Measurements from ENCODE around the gene LPCAT1.

The LPCAT1 gene

GRCh38 chr5:1443171-1443570, 80.6 kb downstream of the LPCAT1 start:
- no peak overlapping the region for H3K9ac ChIP-seq (ENCODE audit: low read depth, low read length)
- H3K4me2 ChIP-seq (ENCODE audit: low read length), result no peak overlapping the region
- no peaks in the 10 kb centered on the region for H3K36me3 ChIP-seq (ENCODE audit: insufficient read depth, low read length)
- H3K4me1 ChIP-seq (ENCODE audit: control insufficient read depth, insufficient read depth, low read length), result no peaks in the 10 kb centered on the region
- H3K4me3 ChIP-seq (ENCODE audit: low read length), result no peak overlapping the region
- H3K27me3 ChIP-seq (ENCODE audit: control insufficient read depth, insufficient read depth, low read length), result peaks cover 70% of the 10 kb centered on the region
- H3K9me3 ChIP-seq (replicated peaks; ENCODE audit: low read length), result no peaks in the 10 kb centered on the region

GRCh38 chr5:1442222-1443145, 81.3 kb downstream of the LPCAT1 start:
- H3K9ac ChIP-seq (ENCODE audit: low read depth, low read length), result no peak overlapping the region
- peaks cover 63% of the 10 kb centered on the region for H3K27me3 ChIP-seq (ENCODE audit: control insufficient read depth, insufficient read depth, low read length)
- H3K4me3 ChIP-seq (ENCODE audit: low read length), result no peak overlapping the region

GRCh38 chr5:1441166-1441865, 82.4 kb downstream of the LPCAT1 start:
- H3K27me3 ChIP-seq (ENCODE audit: control insufficient read depth, insufficient read depth, low read length), result peaks cover 53% of the 10 kb centered on the region
- H3K9ac ChIP-seq (ENCODE audit: low read depth, low read length), result no peak overlapping the region
- H3K4me3 ChIP-seq (ENCODE audit: low read length), result no peak overlapping the region

More at GRCh38 chr5:1442222-1443145, 81.3 kb downstream of the LPCAT1 start:
- Histone ChIP-seq H3K4me2 (ENCODE audit: low read length) (no peak overlapping the region), H3K36me3 (ENCODE audit: insufficient read depth, low read length) (no peaks in the 10 kb centered on the region), H3K9me3 (replicated peaks; ENCODE audit: low read length) (no peaks in the 10 kb centered on the region), H3K4me1 (ENCODE audit: control insufficient read depth, insufficient read depth, low read length) (no peaks in the 10 kb centered on the region)

GRCh38 chr5:1440098-1440493, 83.7 kb downstream of the LPCAT1 start:
- H3K4me3 ChIP-seq (ENCODE audit: low read length), result no peak overlapping the region
- no peaks in the 10 kb centered on the region for H3K36me3 ChIP-seq (ENCODE audit: insufficient read depth, low read length)
- H3K27me3 ChIP-seq (ENCODE audit: control insufficient read depth, insufficient read depth, low read length), result peaks cover 43% of the 10 kb centered on the region
- no peak overlapping the region for H3K4me2 ChIP-seq (ENCODE audit: low read length)
- no peaks in the 10 kb centered on the region for H3K4me1 ChIP-seq (ENCODE audit: control insufficient read depth, insufficient read depth, low read length)
- no peak overlapping the region for H3K9ac ChIP-seq (ENCODE audit: low read depth, low read length)
- no peaks in the 10 kb centered on the region for H3K9me3 ChIP-seq (replicated peaks; ENCODE audit: low read length)

More at GRCh38 chr5:1441166-1441865, 82.4 kb downstream of the LPCAT1 start:
- H3K9me3 ChIP-seq (replicated peaks; ENCODE audit: low read length), result no peaks in the 10 kb centered on the region
- no peak overlapping the region for H3K4me2 ChIP-seq (ENCODE audit: low read length)
- H3K4me1 ChIP-seq (ENCODE audit: control insufficient read depth, insufficient read depth, low read length), result no peaks in the 10 kb centered on the region
- no peaks in the 10 kb centered on the region for H3K36me3 ChIP-seq (ENCODE audit: insufficient read depth, low read length)

- no peak overlapping the region for H3K4me2 ChIP-seq (ENCODE audit: low read length)
- H3K4me1 ChIP-seq (ENCODE audit: control insufficient read depth, insufficient read depth, low read length), result no peaks in the 10 kb centered on the region
- no peaks in the 10 kb centered on the region for H3K9me3 ChIP-seq (replicated peaks; ENCODE audit: low read length)
- no peaks in the 10 kb centered on the region for H3K36me3 ChIP-seq (ENCODE audit: insufficient read depth, low read length)
- H3K9ac ChIP-seq (ENCODE audit: low read depth, low read length), result no peak overlapping the region
- no peak overlapping the region for H3K4me3 ChIP-seq (ENCODE audit: low read length)
- peaks cover 38% of the 10 kb centered on the region for H3K27me3 ChIP-seq (ENCODE audit: control insufficient read depth, insufficient read depth, low read length)
Observed at GRCh38 chr5:1439388-1440097, 84.2 kb downstream of the LPCAT1 start.

- Histone ChIP-seq H3K9ac (ENCODE audit: low read depth, low read length) (no peak overlapping the region), H3K4me2 (ENCODE audit: low read length) (no peak overlapping the region), H3K4me1 (ENCODE audit: control insufficient read depth, insufficient read depth, low read length) (no peaks in the 10 kb centered on the region), H3K4me3 (ENCODE audit: low read length) (no peak overlapping the region), H3K9me3 (replicated peaks; ENCODE audit: low read length) (no peaks in the 10 kb centered on the region), H3K36me3 (ENCODE audit: insufficient read depth, low read length) (no peaks in the 10 kb centered on the region), H3K27me3 (ENCODE audit: control insufficient read depth, insufficient read depth, low read length) (peaks cover 31% of the 10 kb centered on the region)
Observed at GRCh38 chr5:1438871-1439270, 84.9 kb downstream of the LPCAT1 start.

- H3K27me3 ChIP-seq (ENCODE audit: control insufficient read depth, insufficient read depth, low read length), result peaks cover 23% of the 10 kb centered on the region
- no peak overlapping the region for H3K4me2 ChIP-seq (ENCODE audit: low read length)
- H3K4me1 ChIP-seq (ENCODE audit: control insufficient read depth, insufficient read depth, low read length), result no peaks in the 10 kb centered on the region
- no peak overlapping the region for H3K9ac ChIP-seq (ENCODE audit: low read depth, low read length)
- no peaks in the 10 kb centered on the region for H3K9me3 ChIP-seq (replicated peaks; ENCODE audit: low read length)
- no peak overlapping the region for H3K4me3 ChIP-seq (ENCODE audit: low read length)
- H3K36me3 ChIP-seq (ENCODE audit: insufficient read depth, low read length), result no peaks in the 10 kb centered on the region
Observed at GRCh38 chr5:1437876-1438559, 85.7 kb downstream of the LPCAT1 start.

GRCh38 chr5:1437226-1437829, 86.4 kb downstream of the LPCAT1 start:
- Histone ChIP-seq H3K9me3 (replicated peaks; ENCODE audit: low read length) (no peaks in the 10 kb centered on the region), H3K4me3 (ENCODE audit: low read length) (no peak overlapping the region), H3K27me3 (ENCODE audit: control insufficient read depth, insufficient read depth, low read length) (peaks cover 16% of the 10 kb centered on the region), H3K36me3 (ENCODE audit: insufficient read depth, low read length) (no peaks in the 10 kb centered on the region), H3K9ac (ENCODE audit: low read depth, low read length) (no peak overlapping the region), H3K4me2 (ENCODE audit: low read length) (no peak overlapping the region), H3K4me1 (ENCODE audit: control insufficient read depth, insufficient read depth, low read length) (no peaks in the 10 kb centered on the region)

- peaks cover 12% of the 10 kb centered on the region for H3K27me3 ChIP-seq (ENCODE audit: control insufficient read depth, insufficient read depth, low read length)
- no peaks in the 10 kb centered on the region for H3K36me3 ChIP-seq (ENCODE audit: insufficient read depth, low read length)
- H3K9ac ChIP-seq (ENCODE audit: low read depth, low read length), result no peak overlapping the region
- no peaks in the 10 kb centered on the region for H3K9me3 ChIP-seq (replicated peaks; ENCODE audit: low read length)
- H3K4me3 ChIP-seq (ENCODE audit: low read length), result no peak overlapping the region
- H3K4me1 ChIP-seq (ENCODE audit: control insufficient read depth, insufficient read depth, low read length), result no peaks in the 10 kb centered on the region
- H3K4me2 ChIP-seq (ENCODE audit: low read length), result no peak overlapping the region
Observed at GRCh38 chr5:1436681-1437080, 87.1 kb downstream of the LPCAT1 start.

- Histone ChIP-seq H3K4me1 (ENCODE audit: control insufficient read depth, insufficient read depth, low read length) (no peaks in the 10 kb centered on the region), H3K36me3 (ENCODE audit: insufficient read depth, low read length) (no peaks in the 10 kb centered on the region), H3K27me3 (ENCODE audit: control insufficient read depth, insufficient read depth, low read length) (peaks cover 6% of the 10 kb centered on the region), H3K9me3 (replicated peaks; ENCODE audit: low read length) (no peaks in the 10 kb centered on the region), H3K9ac (ENCODE audit: low read depth, low read length) (no peak overlapping the region), H3K4me2 (ENCODE audit: low read length) (no peak overlapping the region), H3K4me3 (ENCODE audit: low read length) (no peak overlapping the region)
Observed at GRCh38 chr5:1436036-1436435, 87.7 kb downstream of the LPCAT1 start.
